Esophagus muscularis mucosa (tissue), 3 donors: Measurements from ENCODE around the gene ZNF22.

Source experiments
- CTCF ChIP-seq, 3 experiments: fragments of 200-600 bp in 2 of 3; fragments of 450-650 bp in 1 of 3; sonication (generic) in 2 of 3; IDR thresholded peaks; one replicate each; pipeline ENCODE4 v1.5.1; 2017 to 2019; ENCODE audit warnings: antibody characterized with exemption in 3 of 3, mild to moderate bottlenecking in 2 of 3, moderate library complexity in 1 of 3
- POLR2A ChIP-seq: fragments of 450-650 bp; IDR thresholded peaks from one replicate; pipeline ENCODE4 v1.6.1; 2017; ENCODE audit warnings: antibody characterized with exemption, moderate library complexity, mild to moderate bottlenecking, low read depth

- TF ChIP-seq POLR2A = no peak
- no peak for TF ChIP-seq CTCF (IDR thresholded peaks at IDR 0.05)
Observed at GRCh38 chr10:45006276-45007030, 5.7 kb downstream of the ZNF22 start.
